IMR-90 (cell line): ENCODE measurements around the gene ADAMTS17. TPM values are rescaled to one million over a fixed set of nuclear protein-coding genes. Genes with fewer than 3 reads are reported as not detected.

ENCODE experiments used
- ATAC-seq: fragments of 200-7000 bp; cut with Tn5 transposase; 2 replicates; pipeline ENCODE4 v1.9.1; 2020; ENCODE audit warnings: low read depth, mild to moderate bottlenecking, moderate library complexity
- BruUV-seq: library from RNA; stranded (reverse); fragments of 400-500 nt; replicated peaks from 2 replicates; lab custom pipeline; 2021; lab: Mats Ljungman, UMichigan
- CTCF ChIA-PET: fragments of 300-600 bp; formaldehyde crosslinking; extraction: SDS; loops from one replicate; lab custom pipeline; 2021; ENCODE audit warnings: antibody characterized with exemption; lab: Yijun Ruan, JAX
- POLR2A ChIA-PET: fragments of 300-600 bp; sonication (Branson Sonifier 250); formaldehyde crosslinking; loops from one replicate; lab custom pipeline; 2022; ENCODE audit warnings: antibody characterized with exemption; ENCODE audit not compliant: unreplicated experiment; lab: Charles Lee
- DNase-seq: peaks from one replicate; pipeline ENCODE4 v3.0.0; 2013
- H2AFZ ChIP-seq: replicated peaks from 2 replicates; pipeline ENCODE3; 2013; ENCODE audit warnings: low read length, mild to moderate bottlenecking; ENCODE audit not compliant: poor library complexity
- H2AK5ac ChIP-seq: 2 replicates; pipeline ENCODE4 v1.6.1; 2013; ENCODE audit warnings: low read depth, low read length, inconsistent platforms
- H2AK9ac ChIP-seq: replicated peaks from 2 replicates; pipeline ENCODE3; 2013; ENCODE audit warnings: mild to moderate bottlenecking, low read depth, low read length, moderate library complexity; ENCODE audit not compliant: poor library complexity
- H2BK120ac ChIP-seq: 2 replicates; pipeline ENCODE4 v1.6.1; 2013; ENCODE audit warnings: low read depth, low read length, inconsistent platforms
- H2BK15ac ChIP-seq: 3 replicates; pipeline ENCODE4 v1.6.1; 2013; ENCODE audit warnings: low read depth, low read length, inconsistent platforms
- H2BK20ac ChIP-seq: 2 replicates; pipeline ENCODE4 v1.6.1; 2013; ENCODE audit warnings: low read depth, mild to moderate bottlenecking, inconsistent platforms, low read length, moderate library complexity
- H2BK5ac ChIP-seq: 2 replicates; pipeline ENCODE4 v1.6.1; 2013; ENCODE audit warnings: mild to moderate bottlenecking, low read depth, low read length, inconsistent platforms; ENCODE audit not compliant: poor library complexity, severe bottlenecking
- H3K14ac ChIP-seq: replicated peaks from 2 replicates; pipeline ENCODE4 v1.6.1; 2013; ENCODE audit warnings: low read depth, low read length, inconsistent platforms
- H3K18ac ChIP-seq: 2 replicates; pipeline ENCODE4 v1.6.1; 2013; ENCODE audit warnings: low read depth, low read length, control low read depth
- H3K23ac ChIP-seq: 2 replicates; pipeline ENCODE4 v1.6.1; 2013; ENCODE audit warnings: low read depth, low read length, inconsistent platforms
- H3K27ac ChIP-seq: 2 replicates; pipeline ENCODE4 v1.5.1; 2013; ENCODE audit warnings: mild to moderate bottlenecking, control low read depth, low read length; ENCODE audit not compliant: insufficient read depth
- H3K27me3 ChIP-seq: 2 replicates; pipeline ENCODE4 v1.6.1; 2013; ENCODE audit warnings: low read length; ENCODE audit not compliant: control insufficient read depth, insufficient read depth
- H3K36me3 ChIP-seq: 2 replicates; pipeline ENCODE4 v1.6.1; 2013; ENCODE audit warnings: low read length, mixed read lengths; ENCODE audit not compliant: control insufficient read depth, insufficient read depth
- H3K4ac ChIP-seq: 2 replicates; pipeline ENCODE4 v1.6.1; 2013; ENCODE audit warnings: low read depth, low read length, inconsistent platforms
- H3K4me1 ChIP-seq: 2 replicates; pipeline ENCODE4 v1.6.1; 2013; ENCODE audit warnings: low read length, mixed read lengths; ENCODE audit not compliant: control insufficient read depth, insufficient read depth
- H3K4me2 ChIP-seq: 2 replicates; pipeline ENCODE4 v1.6.1; 2013; ENCODE audit warnings: low read depth, mild to moderate bottlenecking, control low read depth, low read length, moderate library complexity
- H3K4me3 ChIP-seq: 2 replicates; pipeline ENCODE4 v1.5.1; 2013; ENCODE audit warnings: low read depth, mild to moderate bottlenecking, control low read depth, low read length, moderate library complexity; ENCODE audit not compliant: insufficient read depth
- H3K56ac ChIP-seq: 2 replicates; pipeline ENCODE4 v1.6.1; 2013; ENCODE audit warnings: low read length, inconsistent platforms; ENCODE audit not compliant: insufficient read depth; ENCODE audit errors: extremely low read depth
- H3K79me1 ChIP-seq, 2 experiments: 2 replicates each; pipeline ENCODE4 v1.6.1; 2013; ENCODE audit warnings: low read length in 2 of 2, inconsistent platforms in 1 of 2, low read depth in 1 of 2
- H3K9ac ChIP-seq: 2 replicates; pipeline ENCODE4 v1.6.1; 2013; ENCODE audit warnings: low read depth, low read length, control low read depth
- H3K9me1 ChIP-seq: 2 replicates; pipeline ENCODE4 v1.6.1; 2013; ENCODE audit warnings: low read length, inconsistent platforms; ENCODE audit not compliant: insufficient read depth
- H3K9me3 ChIP-seq: 2 replicates; pipeline ENCODE4 v1.6.1; 2013; ENCODE audit warnings: low read length; ENCODE audit not compliant: control insufficient read depth, insufficient read depth
- H4K20me1 ChIP-seq: 2 replicates; pipeline ENCODE4 v1.6.1; 2013; ENCODE audit warnings: low read length, inconsistent platforms; ENCODE audit not compliant: insufficient read depth
- H4K5ac ChIP-seq: 2 replicates; pipeline ENCODE4 v1.6.1; 2013; ENCODE audit warnings: mild to moderate bottlenecking, low read depth, low read length, control low read depth
- H4K8ac ChIP-seq, 2 experiments: 2 replicates each; pipeline ENCODE4 v1.6.1; 2013; ENCODE audit warnings: low read depth in 2 of 2, low read length in 2 of 2, control low read depth in 1 of 2, inconsistent platforms in 1 of 2
- H4K91ac ChIP-seq: 2 replicates; pipeline ENCODE4 v1.6.1; 2013; ENCODE audit warnings: low read depth, low read length, inconsistent platforms; ENCODE audit not compliant: insufficient read depth
- BHLHE40 ChIP-seq: fragments of 150-350 bp; IDR thresholded peaks from 2 replicates; pipeline ENCODE4 v1.6.1; 2016; ENCODE audit warnings: mild to moderate bottlenecking, low read depth, low read length
- CEBPB ChIP-seq: IDR thresholded peaks from 2 replicates; pipeline ENCODE4 v1.6.1; 2012; ENCODE audit warnings: low read depth, low read length, improper control_type of control experiment
- CHD1 ChIP-seq: IDR thresholded peaks from 2 replicates; pipeline ENCODE4 v1.6.1; 2012; ENCODE audit warnings: low read depth, low read length, improper control_type of control experiment
- CTCF ChIP-seq: conservative IDR thresholded peaks from 2 replicates; pipeline ENCODE4 v1.5.1; 2012; ENCODE audit warnings: mild to moderate bottlenecking, low read depth, low read length, improper control_type of control experiment
- ELK1 ChIP-seq: fragments of 150-350 bp; IDR thresholded peaks from 2 replicates; pipeline ENCODE4 v1.6.1; 2016; ENCODE audit warnings: low read depth, mild to moderate bottlenecking, low read length, moderate library complexity, borderline replicate concordance
- FOS ChIP-seq: fragments of 150-350 bp; IDR thresholded peaks from 2 replicates; pipeline ENCODE4 v1.6.1; 2016; ENCODE audit warnings: low read depth, low read length
- MAFK ChIP-seq: IDR thresholded peaks from 2 replicates; pipeline ENCODE4 v1.6.1; 2012; ENCODE audit warnings: low read depth, low read length, improper control_type of control experiment
- RAD21 ChIP-seq: IDR thresholded peaks from 2 replicates; pipeline ENCODE4 v1.6.1; 2012; ENCODE audit warnings: low read length, improper control_type of control experiment
- RFX5 ChIP-seq: IDR thresholded peaks from 2 replicates; pipeline ENCODE4 v1.8.0; 2012; ENCODE audit warnings: low read depth, mild to moderate bottlenecking, low read length, moderate library complexity
- SMC3 ChIP-seq: fragments of 150-350 bp; IDR thresholded peaks from 2 replicates; pipeline ENCODE4 v1.6.1; 2016; ENCODE audit warnings: low read depth, mild to moderate bottlenecking, antibody characterized with exemption, low read length, moderate library complexity
- WGBS, 2 experiments: methylation state at CpG; one replicate each; pipeline versions ENCODE4 v1.1.5 to v1.1.7; 2013; ENCODE audit warnings: missing lambda C conversion rate in 2 of 2; ENCODE audit not compliant: insufficient read length in 1 of 2; ENCODE audit errors: extremely low coverage in 2 of 2; 5-methylcytosine and 5-hydroxymethylcytosine counted together
- dilution Hi-C: fragments of 300-500 bp; cut with HindIII; formaldehyde crosslinking; loops from one replicate; pipeline ENCODE4 v1.14.3; 2018; ENCODE audit warnings: low sequenced_read_pairs; ENCODE audit not compliant: unreplicated experiment
- in situ Hi-C: fragments of 300-500 bp; cut with MboI; formaldehyde crosslinking; loops from 3 replicates; pipeline ENCODE4 v1.14.3; 2019; ENCODE audit warnings: low sequenced_read_pairs, inconsistent platforms, mixed read lengths
- intact Hi-C: fragments of 100-400 bp; cut with micrococcal nuclease; formaldehyde crosslinking; loops from 2 replicates; pipeline ENCODE4 v1.10.0; 2022
- polyA plus RNA-seq, 3 experiments: library from polyadenylated mRNA; depleted of rRNA; stranded (reverse); fragments of >200 nt; gene quantifications; 2 replicates each; pipeline ENCODE4 v1.2.3, GENCODE V29; 2012; ENCODE audit warnings: low replicate concordance in 1 of 3
- total RNA-seq: library from RNA; depleted of rRNA; stranded (reverse); fragments of >200 nt; gene quantifications from 2 replicates; pipeline ENCODE4 v1.2.3, GENCODE V29; 2012

Gene ADAMTS17
- total and polyA plus RNA-seq, 2 of the 4 experiments (the other 2 are of a cell fraction): 0.03 TPM; not detected in 1

- Histone ChIP-seq H2BK120ac (no peak overlapping the region), H3K27me3 (peaks cover 8% of the 10 kb centered on the region), H4K20me1 (no peaks in the 10 kb centered on the region), H2AK9ac (no peak overlapping the region), H4K5ac (no peak overlapping the region), H3K9me3 (peaks cover 3% of the 10 kb centered on the region; the same call in 1 of the 2 replicates), H4K8ac (no peak overlapping the region), H3K27ac (no peak overlapping the region), H2AFZ (no peak overlapping the region), H3K23ac (no peak overlapping the region), H3K18ac (no peak overlapping the region), H3K9me1 (no peaks in the 10 kb centered on the region), H3K4ac (no peak overlapping the region), H3K4me2 (no peak overlapping the region), H3K4me1 (no peaks in the 10 kb centered on the region), H2BK20ac (no peak overlapping the region), H2AK5ac (no peak overlapping the region), H3K79me1 (no peaks in the 10 kb centered on the region), H2BK5ac (no peak overlapping the region), H3K56ac (no peak overlapping the region), H4K91ac (no peak overlapping the region), H3K14ac (no peak overlapping the region), H2BK15ac (no peak overlapping the region), H3K36me3 (no peaks in the 10 kb centered on the region), H3K4me3 (no peak overlapping the region), H3K9ac (no peak overlapping the region)
- POLR2A ChIA-PET: no interaction called here
- BruUV-seq: no TSS peak
- intact Hi-C loops (no loop called here), dilution Hi-C loops (no loop called here), in situ Hi-C loops (no loop called here)
- CTCF ChIA-PET: interaction anchor here (1.6 kb wide), 1 partner anchor 12 kb away, joined by 8 read pairs; no protein-coding TSS in a partner anchor
- no peak for TF ChIP-seq SMC3
- no peak for TF ChIP-seq BHLHE40
- TF ChIP-seq MAFK: no peak
- no peak for TF ChIP-seq RAD21
- no peak for TF ChIP-seq RFX5
- TF ChIP-seq ELK1: no peak
- TF ChIP-seq FOS: no peak
- TF ChIP-seq CTCF: no peak
- no peak for TF ChIP-seq CHD1
- no peak for TF ChIP-seq CEBPB
- ATAC-seq (no peak), DNase-seq (no peak)
- WGBS, 2 experiments: 71% methylated on average over 6 of the region's 10 CpGs; no CpG with 5 or more reads in 1 of the 2 experiments
Measured at GRCh38 chr15:100338247-100338646, 3.5 kb downstream of the ADAMTS17 start.
